ENCODE measurements around the gene MAPKAPK2.
"Not testable (repeated sequence)": the region's sequence is repeated elsewhere in the genome, so short reads cannot be mapped to it uniquely, and the experiment has no call there.

Gene MAPKAPK2

DNA sequence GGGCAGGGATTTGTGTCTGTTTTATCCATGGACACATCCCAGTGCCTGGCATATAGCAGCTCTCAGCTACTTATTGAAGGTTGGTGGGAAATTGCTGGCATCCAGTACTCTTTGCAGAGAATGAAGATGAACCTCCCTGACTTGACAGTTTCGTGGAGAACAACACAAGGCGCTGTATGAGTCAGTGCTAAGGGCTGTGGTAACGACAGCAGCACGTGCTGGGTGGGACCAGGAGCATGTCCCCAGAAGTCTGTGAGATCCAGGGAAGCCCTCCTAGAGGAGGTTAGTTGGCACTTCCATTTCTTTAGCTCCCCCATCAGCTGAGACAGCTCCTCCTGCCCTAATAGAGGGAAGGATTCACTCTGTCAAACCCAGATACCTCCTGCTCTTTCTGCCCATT is 60.0 kb downstream of the MAPKAPK2 start:
- no peak for DNase-seq

DNA sequence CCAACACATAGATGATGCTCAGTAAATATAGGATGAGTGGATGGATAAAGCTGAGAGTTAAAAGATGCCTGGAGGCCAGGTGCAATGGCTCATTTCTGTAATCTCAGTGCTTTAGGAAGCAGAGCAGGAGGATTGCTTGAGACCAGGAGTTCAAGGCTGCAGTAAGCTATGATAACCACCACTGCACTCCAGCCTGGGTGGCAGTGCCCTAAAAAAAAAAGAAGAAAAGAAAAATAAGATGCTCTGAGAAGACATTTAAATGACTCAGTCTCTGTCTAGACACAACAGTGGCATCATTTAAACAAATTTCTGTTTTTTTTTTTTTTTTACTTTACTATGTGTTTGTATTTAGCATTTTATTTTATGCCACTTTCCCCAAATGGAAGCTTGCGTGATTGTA is 60.6 kb downstream of the MAPKAPK2 start:
- no peak for DNase-seq

DNA sequence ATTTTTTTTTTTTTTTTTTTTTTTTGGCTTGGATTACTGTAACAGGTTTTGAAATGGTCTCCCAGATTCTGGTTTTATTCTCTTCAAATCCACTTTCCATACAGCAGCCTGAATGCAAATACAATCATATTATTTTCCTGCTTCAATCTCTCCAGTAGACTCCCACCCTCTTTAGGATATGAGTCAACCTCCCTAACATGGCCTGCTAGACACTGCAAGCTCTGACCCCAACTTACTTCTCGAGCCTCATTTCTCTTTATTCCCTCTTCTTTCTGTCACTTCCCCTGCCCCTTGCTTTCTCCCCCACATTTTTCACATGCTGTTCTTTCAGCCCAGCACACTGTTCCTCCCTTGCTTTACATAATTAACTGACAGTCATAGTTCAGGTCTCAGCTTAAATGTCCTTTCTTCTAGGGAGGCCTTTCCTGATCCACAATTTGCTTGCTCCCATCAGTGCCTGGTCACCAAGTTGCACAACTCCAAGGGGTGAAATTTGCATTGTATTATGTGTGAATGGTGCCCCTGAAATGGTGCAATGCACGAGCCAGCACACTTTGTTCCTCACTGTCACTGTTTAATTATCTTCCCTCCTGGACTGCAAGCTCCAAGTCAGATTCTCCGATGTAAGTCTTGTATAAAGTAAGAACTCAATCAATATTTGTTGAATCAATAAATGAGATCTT is 63.8 kb downstream of the MAPKAPK2 start:
- no peak for DNase-seq

DNA sequence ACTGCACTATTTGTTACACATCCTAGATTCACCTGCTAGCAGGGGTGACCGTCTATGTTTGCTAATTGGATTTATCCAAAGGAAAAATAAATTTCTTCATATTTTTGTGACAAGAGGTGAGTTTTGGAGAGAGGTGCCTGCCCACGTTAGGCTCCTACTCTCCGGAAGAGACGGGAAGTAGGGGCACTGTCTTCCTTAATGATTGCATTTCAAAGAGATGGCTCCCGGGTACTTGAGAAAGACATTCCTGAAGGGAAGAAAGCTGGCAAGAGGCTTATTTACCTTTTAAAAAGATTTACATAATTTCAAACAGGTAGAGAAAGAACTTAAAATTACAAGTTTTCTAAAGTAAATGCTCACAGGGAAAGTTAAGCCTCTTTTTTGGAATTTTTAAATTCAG is 67.2 kb downstream of the MAPKAPK2 start:
- DNase-seq = no peak

DNA sequence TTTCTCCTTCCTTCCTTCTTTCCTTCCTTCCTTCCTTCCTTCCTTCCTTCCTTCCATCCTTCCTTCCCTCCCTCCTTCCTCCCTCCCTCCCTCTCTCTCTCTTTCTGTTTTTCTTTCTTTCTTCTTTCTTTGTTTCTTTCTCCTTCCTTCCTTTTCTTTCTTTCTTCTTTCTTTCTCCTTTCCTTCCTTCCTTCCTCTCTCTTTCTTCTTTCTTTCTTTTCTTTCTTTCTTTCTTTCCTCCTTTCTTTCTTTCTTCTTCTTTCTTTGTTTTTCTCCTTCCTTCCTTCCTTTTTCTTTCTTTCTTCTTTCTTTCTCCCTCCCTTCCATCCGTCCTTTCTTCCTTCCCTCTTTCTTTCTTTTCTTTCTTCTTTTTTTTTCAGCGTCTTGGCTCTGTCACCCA is 67.8 kb downstream of the MAPKAPK2 start:
- no peak for DNase-seq

DNA sequence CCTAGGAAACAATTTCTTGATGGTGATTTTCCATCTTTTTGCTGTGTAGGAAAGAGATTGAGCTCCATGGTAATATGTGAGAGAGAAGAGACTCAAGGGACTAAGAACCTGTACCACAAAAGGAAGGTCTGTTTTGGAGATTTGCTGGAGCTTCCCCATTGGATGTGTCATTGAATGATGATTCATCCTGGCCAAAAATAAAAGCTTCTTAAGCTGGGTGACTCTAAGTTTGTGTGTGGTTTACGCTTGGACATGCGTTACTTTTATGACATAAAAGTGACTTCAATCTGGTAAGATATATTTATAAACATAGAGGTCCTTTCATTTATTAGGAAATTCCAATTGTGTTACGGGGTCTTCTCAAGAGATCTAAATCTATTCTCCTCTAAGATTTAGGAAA is 68.4 kb downstream of the MAPKAPK2 start:
- DNase-seq = no peak

DNA sequence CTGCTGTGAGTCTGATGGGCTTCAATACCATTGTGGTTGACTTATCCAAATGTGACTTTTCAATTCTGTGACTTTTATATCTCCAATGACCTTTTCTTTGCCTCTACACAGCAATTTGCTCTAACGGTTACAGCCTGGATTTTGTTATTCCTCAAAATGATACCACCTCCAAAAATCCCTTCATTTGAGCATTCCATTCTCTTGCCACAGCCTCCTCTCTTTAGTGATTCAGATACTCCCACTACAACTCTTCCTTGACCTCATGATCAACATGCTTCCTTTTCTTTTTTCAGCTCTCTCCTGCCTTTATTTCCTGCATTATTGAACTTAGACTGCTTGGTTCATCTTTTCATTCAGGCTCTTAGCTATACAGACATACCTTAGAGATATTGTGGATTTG is 69.3 kb downstream of the MAPKAPK2 start:
- DNase-seq = no peak

DNA sequence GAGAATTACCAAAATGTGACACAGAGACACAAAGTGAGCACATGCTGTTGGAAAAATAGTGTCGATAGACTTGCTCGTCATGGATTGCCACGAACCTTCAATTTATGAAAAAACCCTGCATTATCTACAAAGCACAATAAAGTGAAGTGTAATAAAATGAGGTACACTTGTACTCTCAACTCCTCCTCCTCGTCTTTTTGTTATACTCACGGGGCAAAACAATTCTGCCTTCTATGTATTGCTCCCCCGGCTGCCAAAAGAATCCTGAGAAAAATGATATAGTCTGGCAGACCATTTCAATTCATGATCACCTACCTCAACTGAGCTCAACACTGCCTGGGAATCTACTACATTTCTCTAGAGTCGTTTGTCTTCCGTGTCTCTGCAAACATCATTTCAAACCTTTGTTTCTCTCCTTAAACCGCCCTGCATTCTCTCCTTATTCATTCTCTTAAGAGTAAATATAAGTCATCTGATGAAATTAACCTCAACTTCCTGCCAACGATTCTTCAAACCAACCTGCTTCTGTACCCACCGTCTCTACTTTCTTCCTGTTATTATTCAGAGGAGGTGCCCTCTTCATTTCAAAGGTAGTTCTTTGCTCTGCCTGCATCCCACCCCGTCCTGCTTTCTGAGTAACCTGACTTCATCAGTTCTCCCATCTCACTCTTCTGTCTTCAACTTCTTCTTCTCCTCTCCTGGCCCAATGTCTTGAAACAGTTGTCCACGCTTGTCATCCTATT is 73.0 kb downstream of the MAPKAPK2 start:
- DNase-seq = no peak

DNA sequence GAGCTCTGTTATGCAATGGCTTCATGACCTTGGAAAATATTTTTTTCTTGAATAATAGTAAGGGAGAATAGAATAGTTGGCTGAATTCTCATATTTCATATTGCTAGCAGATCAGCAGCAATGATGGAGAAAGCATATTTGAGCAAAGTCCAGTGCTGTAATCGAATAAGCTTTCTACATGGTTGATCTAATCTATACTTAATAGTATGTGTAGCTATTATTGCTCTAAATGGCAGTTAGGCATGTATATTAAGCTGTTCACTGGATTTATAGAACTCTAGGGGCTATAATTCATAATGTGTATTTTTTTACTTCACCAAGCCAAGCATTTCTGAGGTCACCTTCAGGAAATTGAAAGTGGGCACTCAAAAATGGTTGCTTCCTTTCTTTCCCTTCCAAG is 75.9 kb downstream of the MAPKAPK2 start:
- DNase-seq = no peak

DNA sequence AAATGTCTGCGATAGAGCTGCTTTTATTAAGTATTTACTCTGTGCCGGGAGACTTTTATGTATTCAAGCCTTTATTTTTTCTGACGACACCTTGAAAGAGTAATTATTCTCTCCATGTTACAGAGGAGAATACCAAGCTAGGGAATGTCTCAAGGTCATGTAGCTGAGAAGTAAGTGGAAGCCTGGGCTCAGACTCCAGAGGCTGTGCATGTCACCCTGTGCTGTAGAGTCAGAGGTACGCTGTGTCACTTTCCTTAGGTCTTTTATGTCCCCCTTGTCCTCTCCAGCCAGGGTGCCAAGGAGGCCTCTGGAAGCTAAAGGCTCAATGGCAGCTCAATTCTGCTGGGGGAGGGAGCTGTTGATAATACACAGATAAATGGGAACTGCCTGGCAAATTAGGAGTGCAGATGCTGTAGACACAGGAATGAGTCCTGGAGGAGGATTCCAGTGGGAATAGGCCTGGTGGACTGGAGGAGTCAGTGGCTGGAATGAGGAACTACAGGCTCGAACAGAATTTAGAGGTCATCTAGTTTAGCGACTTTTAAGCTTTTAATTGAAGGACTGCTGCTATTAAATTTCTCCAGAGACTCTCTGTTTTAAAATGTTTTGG is 76.6 kb downstream of the MAPKAPK2 start:
- DNase-seq = no peak

DNA sequence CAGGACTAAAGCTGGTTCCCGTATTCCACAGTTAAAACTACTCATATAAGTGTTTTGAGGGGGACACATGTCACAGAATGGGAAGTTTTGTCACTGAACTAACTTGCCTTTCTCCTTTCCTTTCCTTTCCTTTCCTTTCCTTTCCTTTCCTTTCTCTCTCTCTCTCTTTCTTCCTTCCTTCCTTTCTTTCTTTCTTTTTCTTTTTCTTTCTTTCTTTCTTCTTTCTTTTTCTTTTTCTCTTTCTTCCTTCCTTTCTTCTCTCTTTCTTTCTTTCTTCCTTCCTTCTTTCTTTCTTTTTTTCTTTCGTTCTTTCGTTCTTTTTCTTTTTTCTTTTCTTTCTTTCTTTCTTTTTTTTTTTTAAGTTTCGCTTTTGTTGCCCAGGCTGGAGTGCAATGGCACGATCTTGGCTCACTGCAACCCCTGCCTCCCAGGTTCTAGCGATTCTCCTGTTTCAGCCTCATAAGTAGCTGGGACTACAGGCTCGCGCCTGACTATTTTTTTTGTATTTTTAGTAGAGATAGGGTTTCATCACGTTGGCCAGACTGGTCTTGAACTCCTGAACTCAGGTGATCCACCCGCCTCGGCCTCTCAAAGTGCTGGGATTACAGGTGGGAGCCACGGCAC is 78.1 kb downstream of the MAPKAPK2 start:
- DNase-seq = not testable (repeated sequence)

DNA sequence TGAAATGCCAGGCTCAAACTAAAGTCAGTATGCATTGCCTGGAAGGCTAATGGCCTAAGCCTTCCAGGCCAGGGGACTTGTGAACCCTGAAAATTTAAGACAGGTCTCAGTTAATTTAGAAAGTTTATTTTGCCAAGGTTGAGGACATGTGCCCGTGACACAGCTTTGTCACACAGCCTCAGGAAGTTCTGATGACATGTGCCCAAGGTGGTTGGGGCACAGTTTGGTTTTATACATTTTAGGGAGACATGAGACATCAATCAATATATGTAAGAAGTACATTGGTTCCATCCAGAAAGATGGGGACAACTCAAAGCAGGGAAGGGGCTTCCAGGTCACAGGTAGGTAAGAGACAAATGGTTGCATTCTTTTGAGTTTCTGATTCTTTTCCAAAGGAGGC is 81.1 kb downstream of the MAPKAPK2 start:
- DNase-seq = not testable (repeated sequence)

DNA sequence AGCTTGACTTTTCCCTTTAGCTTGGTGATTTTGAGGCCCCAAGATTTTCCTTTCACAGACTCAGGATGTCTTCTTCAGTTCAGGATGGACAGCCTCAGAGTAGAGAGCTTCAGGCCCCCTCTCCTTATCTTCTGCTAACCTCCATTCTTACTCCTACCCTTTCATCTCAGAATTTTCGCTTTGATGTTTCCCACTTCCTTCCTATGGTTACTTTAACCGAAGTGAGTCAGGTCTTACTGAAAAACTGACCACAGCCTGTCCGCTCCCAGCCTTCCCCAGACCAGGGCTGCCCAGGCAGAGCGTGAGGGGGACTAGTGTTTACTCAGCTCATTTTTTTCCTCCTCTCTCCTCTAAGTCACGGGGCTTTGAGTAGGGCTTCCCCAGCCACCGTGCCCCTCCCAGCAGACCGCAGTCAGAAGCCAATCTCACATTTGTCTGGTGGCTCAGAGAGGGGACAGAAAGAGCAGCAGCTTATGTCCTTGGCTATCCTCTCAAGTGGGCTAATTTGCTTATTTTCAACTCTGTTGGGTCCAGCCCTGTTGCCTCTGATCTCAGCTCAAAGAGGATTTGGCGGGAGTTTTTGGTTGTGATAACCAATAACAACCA is 81.6 kb downstream of the MAPKAPK2 start:
- peak in 6 of 14 donors; percentile 18 to 63 (median 25) for DNase-seq

DNA sequence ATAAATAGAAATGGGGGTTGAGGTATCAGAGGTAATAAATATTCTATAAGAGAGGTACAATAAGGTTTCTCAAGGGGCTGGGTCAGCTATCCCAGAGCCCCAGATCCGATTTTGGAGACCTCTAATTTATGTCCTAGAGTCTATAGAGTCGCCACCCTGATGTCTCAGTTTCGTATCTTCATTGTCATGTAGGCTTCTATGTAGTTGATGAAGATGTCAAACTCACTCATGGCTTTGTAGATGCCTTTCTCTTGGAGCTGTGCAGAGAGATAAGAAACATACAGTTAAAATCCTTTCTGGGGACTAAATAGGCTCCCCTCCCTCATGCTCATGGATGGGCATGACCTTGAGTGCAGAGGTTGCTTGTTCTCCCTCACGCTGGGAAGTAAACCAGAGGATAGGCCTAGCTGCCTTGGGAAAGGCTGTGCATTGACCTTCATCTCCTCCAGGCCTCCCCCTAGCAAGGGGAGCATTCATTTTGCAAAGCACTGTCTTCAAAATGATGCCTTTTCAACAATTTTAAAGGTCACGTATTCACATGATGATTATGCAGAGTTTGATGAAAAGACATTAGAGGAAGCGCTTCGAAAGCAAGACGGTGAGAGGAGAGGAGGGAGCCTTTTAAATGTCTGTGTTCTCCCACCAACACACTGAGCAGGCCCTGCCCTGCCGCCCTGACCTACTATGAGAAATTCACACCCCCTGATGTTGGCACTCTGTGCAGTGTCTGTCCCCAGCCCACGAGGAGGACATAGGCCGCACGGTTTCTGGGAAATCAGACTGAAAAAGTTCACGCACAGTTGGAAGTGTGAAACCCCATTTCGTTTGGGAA is 84.0 kb downstream of the MAPKAPK2 start:
- DNase-seq = no peak

DNA sequence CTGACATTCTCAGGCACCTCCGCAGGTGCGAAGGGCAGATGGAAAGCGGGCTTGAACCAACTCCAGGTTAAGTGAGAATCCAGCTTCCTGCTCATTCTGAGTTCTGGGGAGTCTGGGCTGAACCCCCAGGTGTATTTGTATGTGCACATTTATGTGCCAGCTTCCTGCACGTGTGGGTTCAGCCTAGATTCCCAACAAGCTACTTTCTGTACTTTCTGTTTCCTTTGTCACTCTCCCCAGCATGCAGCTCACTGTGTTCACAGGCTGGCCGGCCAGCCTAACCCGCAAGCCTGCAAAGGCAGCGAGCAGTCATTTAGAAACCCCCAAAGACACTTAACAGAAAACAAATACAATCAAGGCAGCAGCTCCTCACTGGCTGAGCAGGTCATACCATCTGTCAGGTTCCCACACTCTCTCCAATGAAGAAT is 84.6 kb downstream of the MAPKAPK2 start:
- no peak for DNase-seq

DNA sequence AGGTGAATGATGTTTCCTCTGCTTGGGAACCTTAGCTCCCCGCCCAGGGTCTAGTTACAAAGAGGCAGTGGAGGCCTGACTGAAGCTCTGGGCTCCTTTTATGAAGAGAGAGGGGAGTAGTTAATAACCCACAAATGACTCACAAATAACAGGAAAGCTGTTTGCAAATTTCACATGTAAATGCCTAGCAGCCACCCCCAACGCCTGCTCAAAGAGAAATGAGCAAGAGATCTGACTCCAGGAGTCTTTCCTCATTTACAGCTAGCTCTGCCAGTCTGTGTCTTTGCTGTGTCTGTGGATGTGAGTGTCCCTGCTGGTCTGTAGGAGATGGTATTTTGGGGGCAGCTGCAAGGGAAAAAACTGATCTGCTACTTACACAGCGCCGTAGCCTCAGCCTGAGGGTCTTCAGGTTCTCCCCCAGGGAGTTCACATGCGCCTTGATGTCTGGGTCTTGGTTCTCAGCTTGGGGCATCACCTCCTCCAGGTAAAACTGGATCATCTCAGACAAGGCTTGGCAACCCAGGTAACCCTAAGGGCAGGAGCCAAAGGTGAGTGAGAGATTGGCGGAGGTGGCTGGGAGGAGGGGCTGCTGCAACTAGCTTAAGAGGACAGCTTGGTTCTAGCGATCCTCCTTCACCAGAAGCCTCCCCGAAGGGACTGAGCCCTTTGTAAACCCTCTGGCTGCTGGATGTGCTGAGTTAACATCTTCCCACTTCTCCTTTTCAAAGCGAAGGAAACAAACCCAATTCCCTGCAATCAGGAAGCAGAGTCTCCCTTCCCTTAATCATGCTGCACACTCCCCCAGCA is 86.0 kb downstream of the MAPKAPK2 start, which contains the start of gene IL19:
TSS of gene IL19 (plus strand) at position 243 of the 807 bp plus-strand sequence. CDS start 65,890 bp downstream, outside the sequence.
- peak in 4 of 14 donors; percentile 5 to 39 (median 26) for DNase-seq

DNA sequence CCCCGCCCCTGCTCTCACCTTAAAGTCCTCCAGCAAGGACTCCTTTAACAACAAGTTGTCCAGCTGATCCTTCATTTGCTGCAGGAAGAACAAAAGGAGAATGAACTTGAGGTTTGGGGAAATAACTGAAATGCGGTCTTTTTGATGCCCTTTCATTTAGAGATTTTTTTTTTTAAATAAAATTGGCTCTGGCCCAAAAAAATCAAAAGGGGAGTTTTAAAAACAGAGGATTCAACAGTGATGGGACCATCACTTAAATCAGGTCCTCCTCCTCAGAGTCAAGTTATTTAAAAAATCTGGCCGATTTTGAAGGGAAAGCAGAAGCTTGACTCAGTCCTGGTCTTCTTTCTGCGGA is 86.6 kb downstream of the MAPKAPK2 start:
- no peak for DNase-seq

DNA sequence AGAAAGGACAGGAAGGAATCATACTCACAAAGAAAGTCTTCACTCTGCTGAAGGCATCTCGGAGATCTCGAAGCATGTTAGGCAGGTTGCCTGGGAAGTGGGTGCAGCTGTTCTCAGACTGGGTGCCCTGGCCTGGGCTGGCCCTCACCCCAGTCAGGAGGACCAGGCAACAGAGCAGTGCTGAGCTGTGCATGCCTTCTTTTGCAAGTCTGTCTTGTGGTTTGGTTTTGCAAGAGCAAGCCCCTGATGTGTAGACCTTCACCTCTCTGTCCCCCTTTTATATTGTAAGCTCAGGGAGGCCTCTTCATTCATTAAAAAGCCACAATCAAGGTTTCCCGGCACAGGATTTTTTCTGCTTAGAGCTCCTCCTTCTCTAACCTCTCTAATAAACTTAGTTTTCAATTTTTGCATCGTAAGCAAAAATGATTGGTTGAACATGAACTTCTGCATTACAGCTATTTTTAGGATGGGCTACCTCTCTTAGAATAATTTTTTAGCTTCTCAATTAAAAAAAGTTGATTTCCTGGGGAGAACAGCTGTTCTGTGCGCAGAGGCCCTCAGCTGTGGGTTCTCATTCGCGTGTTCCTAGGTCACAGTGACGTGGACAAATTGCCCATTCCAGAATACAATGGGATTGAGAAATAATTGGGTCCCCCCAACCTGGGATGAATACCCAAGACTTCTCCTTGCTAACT is 87.7 kb downstream of the MAPKAPK2 start, which contains the start of gene IL10:
TSS of gene IL10 (minus strand) at position 252 of the 695 bp plus-strand sequence. CDS start at position 193, 59 bp downstream.
- DNase-seq = peak in 3 of 14 donors; percentile 8 to 35 (median 31)

DNA sequence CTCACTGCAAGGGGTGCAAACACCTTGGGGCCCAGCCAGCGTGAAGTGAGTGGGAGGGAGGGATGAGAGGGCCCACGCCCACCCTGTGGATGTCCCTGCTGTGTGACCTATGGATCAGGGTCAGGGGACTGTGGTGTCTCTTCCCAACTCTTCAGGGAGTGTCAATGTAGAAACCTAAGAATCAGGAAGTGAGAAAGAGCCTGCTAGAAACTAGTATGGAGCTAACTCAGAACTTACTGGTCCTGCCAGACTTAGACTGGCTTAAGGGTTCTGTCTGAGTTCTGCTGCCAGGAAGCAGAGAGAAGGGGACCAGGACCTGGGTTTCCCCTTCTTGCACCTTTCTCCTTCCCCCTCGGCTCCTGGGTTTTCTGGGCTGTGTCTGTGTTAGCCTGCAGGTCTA is 89.4 kb downstream of the MAPKAPK2 start:
- peak in 1 of 14 donors; percentile 7 for DNase-seq

DNA sequence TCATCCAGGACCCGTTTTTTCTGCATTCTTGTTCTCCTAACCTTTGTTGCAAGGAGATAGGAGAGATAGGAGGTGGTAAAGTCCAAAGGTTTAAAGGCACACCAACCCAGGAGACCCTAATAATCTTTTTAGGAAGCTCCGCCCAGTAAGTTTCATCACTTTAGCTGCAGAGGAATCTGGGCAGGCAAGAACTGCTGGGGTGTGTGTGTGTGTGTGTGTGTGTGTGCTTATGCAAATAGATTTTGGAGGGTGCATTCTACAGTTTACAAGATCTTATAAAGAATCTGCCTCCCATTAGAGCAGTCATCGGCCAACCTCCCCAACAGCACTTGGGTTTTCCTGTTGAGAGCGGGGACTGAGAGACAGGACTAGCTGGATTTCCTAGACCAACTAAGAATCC is 91.5 kb downstream of the MAPKAPK2 start:
- DNase-seq = no peak

All from C1 segment of cervical spinal cord (tissue), 14 donors.